H4 (cell line): ENCODE data around the gene NCL. TPM values are rescaled to one million over a fixed set of nuclear protein-coding genes. Genes with fewer than 3 reads are reported as not detected.

Experiments
- DNase-seq: peaks from one replicate; pipeline ENCODE4 v3.0.0-alpha.2; 2015; ENCODE audit warnings: low spot score
- total RNA-seq: library from RNA; depleted of rRNA; stranded (reverse); fragments of >200 nt; shearing (Covaris generic); gene quantifications from 2 replicates; pipeline ENCODE4 v1.2.3, GENCODE V29; 2014; rRNA removed

NCL gene
- 82.2 and 136 TPM in 2 replicates for total RNA-seq

- peak; percentile 97 for DNase-seq
Measured at GRCh38 chr2:231463698-231464575, at the start of gene NCL. Gene NCL, minus strand, starts transcription at chr2:231464484. Its CDS starts 131 bp downstream, at chr2:231464353.

GRCh38 chr2:231513746-231514224 lies 49.5 kb upstream of the NCL start:
- no peak for DNase-seq

- DNase-seq, result no peak
Measured at GRCh38 chr2:231512222-231512621, 47.9 kb upstream of the NCL start.

- no peak for DNase-seq
Measured at GRCh38 chr2:231503766-231504165, 39.5 kb upstream of the NCL start.

GRCh38 chr2:231502596-231502995 lies 38.3 kb upstream of the NCL start:
- no peak for DNase-seq

GRCh38 chr2:231497651-231498050 lies 33.4 kb upstream of the NCL start:
- no peak for DNase-seq

GRCh38 chr2:231494669-231495068 lies 30.4 kb upstream of the NCL start:
- no peak for DNase-seq

GRCh38 chr2:231490801-231491200 lies 26.5 kb upstream of the NCL start:
- no peak for DNase-seq

GRCh38 chr2:231489990-231490389 lies 25.7 kb upstream of the NCL start:
- no peak for DNase-seq

GRCh38 chr2:231488331-231488730 lies 24.0 kb upstream of the NCL start:
- no peak for DNase-seq

GRCh38 chr2:231486851-231487596 lies 22.7 kb upstream of the NCL start:
- DNase-seq, result no peak

- DNase-seq, result no peak
Measured at GRCh38 chr2:231483398-231484329, 19.4 kb upstream of the NCL start.

- peak; percentile 35 for DNase-seq
Measured at GRCh38 chr2:231482806-231483391, 18.6 kb upstream of the NCL start.

GRCh38 chr2:231480781-231481180 lies 16.5 kb upstream of the NCL start:
- DNase-seq, result no peak

GRCh38 chr2:231479455-231479854 lies 15.2 kb upstream of the NCL start:
- DNase-seq, result no peak

GRCh38 chr2:231476920-231477319 lies 12.6 kb upstream of the NCL start:
- no peak for DNase-seq

- no peak for DNase-seq
Measured at GRCh38 chr2:231475965-231476364, 11.7 kb upstream of the NCL start.

GRCh38 chr2:231472816-231473215 lies 8.5 kb upstream of the NCL start:
- DNase-seq, result no peak

- DNase-seq, result no peak
Measured at GRCh38 chr2:231470246-231470900, 6.1 kb upstream of the NCL start.

GRCh38 chr2:231469583-231469950 lies 5.3 kb upstream of the NCL start:
- no peak for DNase-seq
